Thymus (tissue), 11 donors: ENCODE measurements around the gene CTRL. TPM values are rescaled to one million over a fixed set of nuclear protein-coding genes. Genes with fewer than 3 reads are reported as not detected.

Experiments
- DNase-seq, 9 donors: peaks; one replicate each; pipeline ENCODE4 v3.0.0-alpha.2; 2013; ENCODE audit warnings: low spot score in 9 of 9, low read depth in 6 of 9, missing footprints in 1 of 9
- H3K27ac ChIP-seq, 2 donors: one replicate each; pipeline ENCODE4 v1.5.1; 2013; ENCODE audit warnings: control low read depth in 1 of 2, low read depth in 1 of 2, low read length in 1 of 2, mild to moderate bottlenecking in 1 of 2, moderate library complexity in 1 of 2
- H3K27me3 ChIP-seq, 2 donors: one replicate each; pipeline ENCODE4 v1.5.1; 2013; ENCODE audit warnings: low read length in 1 of 2; ENCODE audit not compliant: control insufficient read depth in 2 of 2, insufficient read depth in 1 of 2
- H3K36me3 ChIP-seq, 2 donors: one replicate each; pipeline ENCODE4 v1.5.1; 2013; ENCODE audit warnings: low read length in 1 of 2, mild to moderate bottlenecking in 1 of 2, moderate library complexity in 1 of 2; ENCODE audit not compliant: control insufficient read depth in 2 of 2, insufficient read depth in 2 of 2
- H3K4me1 ChIP-seq, 2 donors: one replicate each; pipeline ENCODE4 v1.5.1; 2013; ENCODE audit warnings: low read length in 2 of 2; ENCODE audit not compliant: control insufficient read depth in 2 of 2, insufficient read depth in 2 of 2
- H3K4me3 ChIP-seq, 2 donors: one replicate each; pipeline ENCODE4 v1.5.1; 2013; ENCODE audit warnings: low read length in 2 of 2, control low read depth in 1 of 2, mild to moderate bottlenecking in 1 of 2
- H3K9me3 ChIP-seq, 2 donors: one replicate each; pipeline ENCODE4 v1.5.1; 2013; ENCODE audit warnings: low read length in 1 of 2, mild to moderate bottlenecking in 1 of 2; ENCODE audit not compliant: control insufficient read depth in 2 of 2, insufficient read depth in 1 of 2
- WGBS: extraction: QIAGEN DNeasy Blood & Tissue Kit; methylation state at CpG from one replicate; pipeline ENCODE4 v1.1.7; 2013; 5-methylcytosine and 5-hydroxymethylcytosine counted together
- polyA plus RNA-seq: library from polyadenylated mRNA; stranded (reverse); fragments of 200-250 nt; gene quantifications from one replicate; pipeline ENCODE4 v1.2.3, GENCODE V29; 2013
- total RNA-seq: library from RNA; stranded (reverse); fragments of 120-200 nt; gene quantifications from one replicate; pipeline ENCODE4 v1.2.4, GENCODE V29; 2013
- donor health status: healthy.

Gene CTRL
- total and polyA plus RNA-seq, 2 donors: 0.61 to 6.4 TPM

DNA sequence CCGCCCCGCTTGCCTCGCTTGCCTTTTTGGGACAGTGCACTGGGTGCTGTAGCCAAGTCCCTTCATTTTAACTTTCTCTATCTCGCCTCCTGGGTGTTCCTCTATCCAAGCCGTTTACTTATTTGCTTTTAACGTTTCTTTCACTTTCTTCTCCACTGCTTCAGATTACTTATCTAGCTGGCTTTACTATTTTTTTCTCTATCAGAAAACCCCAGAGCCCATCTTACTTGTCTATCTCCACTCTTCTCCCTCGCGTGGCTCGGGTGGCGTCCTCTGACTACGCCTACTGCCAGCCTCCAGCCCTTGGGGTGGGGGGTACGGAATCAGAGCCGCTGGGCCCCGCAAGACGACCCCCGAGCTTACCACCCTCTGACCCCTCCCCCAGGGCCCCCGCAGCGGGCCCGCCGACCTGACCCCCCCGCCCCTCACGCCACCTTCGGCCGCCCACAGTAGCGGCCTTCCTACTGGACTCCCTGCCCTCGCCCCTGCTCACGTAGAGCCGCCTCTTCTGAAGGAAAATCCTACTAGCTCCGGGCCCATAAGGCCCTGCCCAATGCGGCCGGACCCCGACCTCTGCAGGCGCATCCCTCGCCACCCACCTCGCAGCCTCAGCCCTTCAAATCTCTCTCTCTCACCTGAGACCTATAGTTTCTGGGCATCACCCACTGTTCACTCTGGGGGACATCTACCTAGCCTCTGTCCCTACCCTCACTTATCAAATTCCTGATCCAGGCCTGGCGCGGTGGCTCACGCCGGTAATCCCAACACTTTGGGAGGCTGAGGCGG is 37.8 kb upstream of the CTRL start:
- H3K36me3 ChIP-seq: peaks cover 0 to 3% of the 10 kb centered on the region in 2 donors
- H3K27ac ChIP-seq: peak overlapping the region; percentile 72 to 88
- H3K4me1 ChIP-seq: peaks cover 35 to 41% of the 10 kb centered on the region in 2 donors
- DNase-seq: peak in 1 of 9 donors; percentile 56
- no peaks in the 10 kb centered on the region for H3K9me3 ChIP-seq
- H3K4me3 ChIP-seq: peak overlapping the region; percentile 55 to 79
- no peaks in the 10 kb centered on the region for H3K27me3 ChIP-seq
- WGBS: 60% methylated on average over 40 of the region's 40 CpGs

DNA sequence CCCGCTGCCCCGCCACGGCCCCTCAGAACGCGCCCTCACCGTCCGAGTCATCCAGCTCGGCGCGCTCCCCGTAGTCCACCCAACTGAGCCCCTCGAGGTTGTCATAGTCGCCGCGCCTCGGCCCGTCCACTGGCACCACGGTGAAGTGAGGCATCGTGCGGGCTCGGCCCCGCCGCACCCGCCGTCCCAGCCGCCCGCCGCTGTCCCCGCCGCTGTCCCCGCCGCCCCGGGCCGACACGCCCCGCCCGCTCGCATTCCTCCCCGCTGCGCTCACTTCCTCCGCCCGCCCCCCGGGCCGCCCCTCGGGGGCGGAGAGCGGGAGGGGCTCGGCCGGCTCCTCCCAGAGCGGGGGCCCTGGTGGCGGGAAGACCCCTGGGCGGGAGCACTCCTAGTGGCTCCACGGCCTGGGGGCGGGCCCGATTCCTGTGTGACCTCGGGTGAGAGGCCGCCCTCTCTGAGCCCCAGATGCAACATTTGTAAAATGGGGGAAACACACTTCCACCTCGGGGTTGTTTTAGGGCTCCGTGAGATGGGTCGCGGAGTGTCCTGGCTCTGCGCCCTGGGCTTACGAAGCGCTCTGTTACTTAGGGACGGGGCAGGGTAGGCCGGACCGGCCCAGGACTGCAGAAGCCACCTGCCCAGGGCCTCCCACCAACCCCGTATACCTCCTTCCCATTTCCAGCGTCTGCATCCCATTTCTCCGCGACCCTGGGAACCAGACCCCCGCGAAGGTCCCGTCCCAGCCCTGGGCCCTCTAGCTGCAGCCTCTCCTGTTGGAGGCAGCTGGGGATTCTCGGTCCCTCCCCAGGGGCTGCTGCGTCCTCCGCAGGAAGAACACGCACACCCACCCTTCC is 37.0 kb upstream of the CTRL start, which contains the start of gene SLC12A4:
Gene SLC12A4 (minus strand): TSS at position 238 of the 854 bp plus-strand sequence. CDS start 84 bp downstream, at position 154.
- Histone ChIP-seq H3K4me1 (peaks cover 44 to 49% of the 10 kb centered on the region in 2 donors), H3K27me3 (no peaks in the 10 kb centered on the region), H3K36me3 (peaks cover 0 to 3% of the 10 kb centered on the region in 2 donors), H3K9me3 (no peaks in the 10 kb centered on the region), H3K4me3 (peak within 1 kb of the TSS; percentile 55 to 79), H3K27ac (peak within 1 kb of the TSS; percentile 72 to 88)
- WGBS: under 1% methylated on average over 78 of the region's 78 CpGs
- peak in 6 of 9 donors; percentile 68 to 93 (median 85) for DNase-seq

DNA sequence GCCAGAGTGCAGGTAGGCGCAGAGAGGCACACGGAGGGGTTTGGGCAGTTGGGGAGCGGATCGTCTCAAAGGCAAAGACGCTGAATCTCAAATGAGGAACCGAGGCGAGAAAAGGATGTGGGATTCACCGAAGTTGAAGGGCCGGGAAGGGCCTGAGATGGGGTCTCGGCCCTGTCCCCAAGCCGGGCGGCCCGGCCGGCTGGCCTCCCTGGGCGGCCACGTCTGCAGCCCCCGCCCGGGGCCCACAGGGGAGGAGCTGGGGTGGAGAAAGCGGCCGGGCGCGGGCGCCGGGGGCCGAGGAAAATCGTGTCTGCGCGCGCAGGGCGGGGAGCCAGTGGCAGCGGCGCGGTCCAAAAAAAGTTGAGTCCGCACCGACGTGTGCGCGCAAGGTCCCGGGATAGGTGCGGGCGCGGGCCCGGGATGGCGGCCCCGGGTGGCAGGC is 36.3 kb upstream of the CTRL start:
- H3K4me3 ChIP-seq: peak overlapping the region; percentile 55 to 79
- H3K9me3 ChIP-seq: no peaks in the 10 kb centered on the region
- H3K27ac ChIP-seq: peak overlapping the region; percentile 68 to 88
- WGBS: 1% methylated on average over 45 of the region's 45 CpGs
- peaks cover 2 to 7% of the 10 kb centered on the region in 2 donors for H3K36me3 ChIP-seq
- peaks cover 48 to 56% of the 10 kb centered on the region in 2 donors for H3K4me1 ChIP-seq
- peak in 1 of 9 donors; percentile 57 for DNase-seq
- H3K27me3 ChIP-seq: no peaks in the 10 kb centered on the region

DNA sequence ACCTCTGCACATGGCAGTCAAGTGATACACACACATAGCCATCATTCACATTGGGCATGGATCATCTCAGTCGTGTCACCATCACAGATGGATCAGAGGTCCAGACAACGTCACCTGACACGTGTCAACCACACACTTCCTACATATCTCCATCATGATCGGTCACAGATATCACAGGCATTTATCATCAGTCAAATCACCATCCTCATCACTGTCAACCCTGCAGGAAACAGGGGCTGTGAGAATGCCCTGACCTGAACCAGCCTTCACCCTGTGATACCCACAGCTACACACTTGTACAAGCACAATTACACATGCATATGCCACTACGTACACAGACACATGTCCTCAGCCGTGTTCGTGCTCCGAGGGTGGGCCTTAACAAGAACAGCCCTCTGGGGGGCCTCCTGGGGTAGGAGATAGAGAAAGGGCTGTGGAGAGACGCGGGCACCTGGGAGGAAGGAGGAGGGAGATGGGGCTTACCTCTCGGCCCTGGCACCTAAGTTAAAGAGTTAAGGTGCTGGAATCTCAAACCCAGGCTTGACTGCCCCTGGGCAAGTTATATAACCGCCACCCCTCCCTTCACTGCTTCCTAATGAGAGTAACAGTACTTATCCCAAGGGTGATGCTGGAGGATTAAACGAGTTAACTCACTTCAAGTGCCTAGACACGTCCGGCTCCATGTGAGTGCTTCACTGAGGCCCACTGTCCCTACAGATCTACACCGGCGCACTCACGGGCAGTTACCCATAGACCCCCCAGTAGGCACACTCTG is 35.7 kb upstream of the CTRL start:
- peak overlapping the region; percentile 68 to 88 for H3K27ac ChIP-seq
- H3K36me3 ChIP-seq: peaks cover 8 to 14% of the 10 kb centered on the region in 2 donors
- no peaks in the 10 kb centered on the region for H3K9me3 ChIP-seq
- peaks cover 48 to 59% of the 10 kb centered on the region in 2 donors for H3K4me1 ChIP-seq
- peak overlapping the region; percentile 55 to 79 for H3K4me3 ChIP-seq
- peak in 5 of 9 donors; percentile 38 to 81 (median 56) for DNase-seq
- no peaks in the 10 kb centered on the region for H3K27me3 ChIP-seq
- 32% methylated on average over 18 of the region's 18 CpGs for WGBS

DNA sequence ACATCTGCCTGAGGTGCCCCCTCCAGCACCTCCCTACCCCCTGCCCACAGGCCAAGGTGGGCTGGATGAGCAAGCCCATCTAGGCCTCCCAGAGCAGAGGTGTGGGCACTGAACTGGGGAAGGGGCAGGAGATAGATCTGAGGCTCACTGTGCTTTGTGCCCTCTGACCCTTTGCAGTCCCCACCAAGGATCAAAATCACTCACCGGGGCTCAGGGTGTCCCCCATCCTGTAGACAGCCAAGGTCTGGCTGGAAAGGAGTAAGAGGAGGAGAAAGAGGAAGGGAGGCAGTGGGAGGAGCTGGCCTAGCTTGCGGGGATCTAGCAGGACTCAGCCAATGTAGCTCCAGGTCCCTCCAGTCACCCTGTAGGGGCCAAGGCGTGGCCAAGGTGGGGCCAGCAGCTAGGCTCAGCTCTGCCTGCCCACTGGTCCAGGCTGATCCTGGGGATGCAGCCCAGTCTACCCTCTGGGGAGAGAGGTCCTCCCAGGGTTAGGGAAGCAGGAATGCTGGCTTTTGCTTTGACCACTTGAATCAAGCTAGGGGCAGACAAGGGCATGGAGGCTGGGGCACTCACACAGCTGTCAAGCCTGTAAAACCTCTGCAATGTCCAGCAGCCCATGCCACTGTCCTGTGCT is 35.0 kb upstream of the CTRL start:
- Histone ChIP-seq H3K4me3 (peak overlapping the region in 1 of 2 donors; percentile 55), H3K27ac (peak overlapping the region in 1 of 2 donors; percentile 46), H3K9me3 (no peaks in the 10 kb centered on the region), H3K36me3 (peaks cover 15 to 21% of the 10 kb centered on the region in 2 donors), H3K4me1 (peaks cover 48 to 61% of the 10 kb centered on the region in 2 donors), H3K27me3 (no peaks in the 10 kb centered on the region)
- no peak for DNase-seq
- 95% methylated on average over 3 of the region's 3 CpGs for WGBS

DNA sequence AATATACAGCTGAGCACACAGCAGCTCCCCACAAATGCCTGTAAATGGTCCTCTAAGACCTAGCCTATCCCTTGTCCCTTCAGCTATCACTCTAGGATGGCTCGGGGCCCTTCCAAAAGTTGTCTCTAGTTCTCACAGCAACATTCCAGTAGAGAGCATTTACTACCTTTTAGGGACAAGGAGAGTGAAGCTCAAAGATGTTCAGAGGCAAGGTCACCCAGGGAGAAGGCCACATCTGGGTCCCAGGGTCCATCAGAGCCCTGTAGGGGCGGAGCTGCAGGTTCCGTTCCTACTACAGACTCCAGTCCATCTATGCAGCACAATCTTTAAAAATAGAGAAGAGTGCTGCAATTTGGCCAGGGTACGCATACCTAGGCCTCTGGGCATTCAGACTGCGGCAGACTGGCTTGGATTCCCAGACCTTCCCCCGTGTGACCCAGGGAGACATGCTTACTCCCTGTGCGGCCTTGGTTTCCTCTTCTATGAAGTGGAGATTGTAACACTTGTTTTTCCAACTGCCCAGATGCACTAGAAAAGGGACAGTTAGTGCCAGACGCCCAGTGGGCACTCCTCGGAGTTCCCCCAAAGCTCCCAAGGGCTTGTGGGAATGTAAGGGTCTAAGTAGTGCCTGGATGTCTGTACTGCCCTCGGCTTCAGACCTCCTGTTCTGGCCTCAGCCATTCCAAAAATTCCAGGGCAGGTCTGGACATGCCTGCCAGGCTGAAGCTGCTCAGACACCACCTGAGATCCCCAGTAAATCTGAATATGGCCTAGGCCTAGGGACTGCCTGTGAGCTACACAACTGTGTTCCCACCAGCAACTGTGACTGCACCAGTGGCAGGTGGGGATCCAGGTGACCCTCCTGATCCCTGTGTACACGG is 34.2 kb upstream of the CTRL start:
- Histone ChIP-seq H3K9me3 (no peaks in the 10 kb centered on the region), H3K36me3 (peaks cover 21 to 28% of the 10 kb centered on the region in 2 donors), H3K4me1 (peaks cover 48 to 61% of the 10 kb centered on the region in 2 donors), H3K4me3 (no peak overlapping the region), H3K27me3 (no peaks in the 10 kb centered on the region), H3K27ac (peak overlapping the region; percentile 46 to 93)
- 95% methylated on average over 11 of the region's 11 CpGs for WGBS
- DNase-seq: no peak

DNA sequence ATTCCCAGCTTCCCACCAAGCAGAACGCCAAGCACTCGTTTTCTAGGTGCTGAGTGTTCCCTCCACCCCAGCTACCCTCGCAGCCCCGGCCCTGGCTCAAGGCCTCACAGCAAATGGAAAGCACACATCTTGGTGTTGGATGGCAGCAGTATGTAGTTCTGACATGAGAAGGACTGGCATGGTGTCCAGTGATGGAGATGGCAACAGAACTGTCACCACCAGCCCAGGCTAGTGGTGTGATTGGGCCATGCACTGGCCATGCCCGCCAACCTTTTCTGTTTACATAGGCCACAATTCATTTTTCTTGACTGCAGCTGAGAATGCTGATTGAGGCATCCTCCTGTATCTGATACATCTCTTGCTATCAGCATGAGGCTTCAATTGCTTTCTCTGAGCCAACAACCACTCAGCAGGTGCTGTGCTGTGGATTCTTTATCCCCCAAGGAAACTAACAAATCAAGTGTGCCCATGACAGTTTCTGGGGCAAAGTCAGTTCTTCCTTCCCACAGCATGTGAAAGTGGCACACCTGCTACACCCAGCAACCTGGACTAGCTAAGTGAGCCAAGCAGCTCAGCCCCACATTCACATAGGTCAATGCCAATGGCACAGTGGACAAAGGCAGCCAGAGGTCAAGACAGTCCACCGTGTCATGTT is 32.9 kb upstream of the CTRL start:
- Histone ChIP-seq H3K36me3 (peaks cover 32 to 41% of the 10 kb centered on the region in 2 donors), H3K4me3 (no peak overlapping the region), H3K4me1 (peaks cover 48 to 61% of the 10 kb centered on the region in 2 donors), H3K9me3 (no peaks in the 10 kb centered on the region), H3K27ac (peak overlapping the region; percentile 64 to 93), H3K27me3 (no peaks in the 10 kb centered on the region)
- 94% methylated on average over 6 of the region's 6 CpGs for WGBS
- peak in 4 of 9 donors; percentile 68 to 87 (median 71) for DNase-seq
